OCI-LY3 (cell line): Measurements from ENCODE around the gene MAP3K6.

Experiments
- H2AFZ ChIP-seq: fragments of 200-600, 300-600 bp; shearing (Covaris generic); 2 replicates; pipeline ENCODE4 v1.6.0; 2014; ENCODE audit warnings: antibody characterized with exemption, low read depth, low read length
- H3K27ac ChIP-seq: fragments of 200-600, 300-600 bp; sonication (generic); 2 replicates; pipeline ENCODE4 v1.5.1; 2014; ENCODE audit warnings: mild to moderate bottlenecking, low read length, moderate library complexity, mixed read lengths
- H3K27me3 ChIP-seq: fragments of 200-600, 300-600 bp; sonication (generic); 2 replicates; pipeline ENCODE4 v1.6.1; 2014; ENCODE audit warnings: low read depth, low read length, mixed read lengths
- H3K36me3 ChIP-seq: fragments of 200-600, 300-600 bp; sonication (generic); replicated peaks from 2 replicates; pipeline ENCODE3; 2014; ENCODE audit warnings: low read depth, low read length, mixed read lengths
- H3K4me1 ChIP-seq: fragments of 300-600, 200-600 bp; sonication (generic); 2 replicates; pipeline ENCODE4 v1.6.1; 2014; ENCODE audit warnings: low read length, mixed read lengths
- H3K4me2 ChIP-seq: fragments of 200-600, 300-600 bp; sonication (generic); 2 replicates; pipeline ENCODE4 v1.6.1; 2014; ENCODE audit warnings: low read length, mixed read lengths
- H3K4me3 ChIP-seq: fragments of 300-600, 200-600 bp; sonication (generic); 2 replicates; pipeline ENCODE4 v1.5.1; 2014; ENCODE audit warnings: antibody characterized with exemption, mild to moderate bottlenecking, low read length, moderate library complexity
- H3K79me2 ChIP-seq: fragments of 300-600, 200-600 bp; shearing (Covaris generic); 2 replicates; pipeline ENCODE4 v1.6.1; 2014; ENCODE audit warnings: mild to moderate bottlenecking, low read length, mixed read lengths
- H3K9ac ChIP-seq: fragments of 300-600, 200-600 bp; shearing (Covaris generic); 2 replicates; pipeline ENCODE4 v1.6.0; 2014; ENCODE audit warnings: mild to moderate bottlenecking, low read length, moderate library complexity
- H3K9me3 ChIP-seq: fragments of 200-600, 300-600 bp; shearing (Covaris generic); 2 replicates; pipeline ENCODE4 v1.6.1; 2014; ENCODE audit warnings: low read length, mixed read lengths; ENCODE audit not compliant: insufficient read depth
- H4K20me1 ChIP-seq: fragments of 200-600, 300-600 bp; sonication (generic); 2 replicates; pipeline ENCODE4 v1.6.1; 2016; ENCODE audit warnings: low read length, mixed read lengths; ENCODE audit not compliant: insufficient read depth
- CTCF ChIP-seq: fragments of 200-600, 300-600 bp; sonication (generic); IDR thresholded peaks from 2 replicates; pipeline ENCODE4 v1.5.1; 2014; ENCODE audit warnings: antibody characterized with exemption, low read length, low read depth
- EZH2phosphoT487 ChIP-seq: fragments of 200-600 bp; shearing (Covaris generic); IDR thresholded peaks from 2 replicates; pipeline ENCODE4 v1.6.1; 2018; ENCODE audit warnings: antibody characterized with exemption, mixed run types, low read depth

The MAP3K6 gene

GRCh38 chr1:27364696-27365371 lies 1.9 kb downstream of the MAP3K6 start:
- TF ChIP-seq EZH2phosphoT487, result no peak
- peak overlapping the region; percentile 28; the same call in 1 of the 2 replicates for H3K9ac ChIP-seq
- no peak overlapping the region for H3K27ac ChIP-seq
- H3K4me3 ChIP-seq, result peak overlapping the region; percentile 96
- peaks cover 23% of the 10 kb centered on the region for H3K4me1 ChIP-seq
- peak overlapping the region; percentile 56; the same call in 1 of the 2 replicates for H2AFZ ChIP-seq
- no peaks in the 10 kb centered on the region for H3K9me3 ChIP-seq
- no peaks in the 10 kb centered on the region for H3K36me3 ChIP-seq
- peak overlapping the region; percentile 96 for H3K4me2 ChIP-seq
- no peaks in the 10 kb centered on the region for H4K20me1 ChIP-seq
- peaks cover 2% of the 10 kb centered on the region; the same call in 1 of the 2 replicates for H3K27me3 ChIP-seq
- H3K79me2 ChIP-seq, result no peaks in the 10 kb centered on the region

- no peak overlapping the region for H2AFZ ChIP-seq
- no peaks in the 10 kb centered on the region for H4K20me1 ChIP-seq
- no peaks in the 10 kb centered on the region for H3K36me3 ChIP-seq
- H3K27ac ChIP-seq, result no peak overlapping the region
- TF ChIP-seq CTCF, result no peak
- no peak for TF ChIP-seq EZH2phosphoT487
- H3K27me3 ChIP-seq, result peaks cover 6% of the 10 kb centered on the region; the same call in 1 of the 2 replicates
- H3K4me2 ChIP-seq, result no peak overlapping the region
- H3K4me3 ChIP-seq, result no peak overlapping the region
- H3K4me1 ChIP-seq, result peaks cover 18% of the 10 kb centered on the region
- no peak overlapping the region for H3K9ac ChIP-seq
- no peaks in the 10 kb centered on the region for H3K79me2 ChIP-seq
- H3K9me3 ChIP-seq, result no peaks in the 10 kb centered on the region
Measured at GRCh38 chr1:27363766-27364695, 2.7 kb downstream of the MAP3K6 start.

GRCh38 chr1:27361553-27361952 lies 5.2 kb downstream of the MAP3K6 start:
- Histone ChIP-seq H3K36me3 (no peaks in the 10 kb centered on the region), H3K27ac (no peak overlapping the region), H2AFZ (no peak overlapping the region), H3K27me3 (peaks cover 6% of the 10 kb centered on the region; the same call in 1 of the 2 replicates), H3K4me2 (no peak overlapping the region), H4K20me1 (no peaks in the 10 kb centered on the region), H3K79me2 (no peaks in the 10 kb centered on the region), H3K9me3 (no peaks in the 10 kb centered on the region), H3K9ac (no peak overlapping the region), H3K4me3 (no peak overlapping the region), H3K4me1 (peaks cover 24% of the 10 kb centered on the region)
- TF ChIP-seq EZH2phosphoT487 (no peak), CTCF (no peak)

GRCh38 chr1:27361044-27361402 lies 5.7 kb downstream of the MAP3K6 start:
- peak overlapping the region; percentile 91; the same call in 1 of the 2 replicates for H3K4me2 ChIP-seq
- no peaks in the 10 kb centered on the region for H3K9me3 ChIP-seq
- no peak overlapping the region for H3K9ac ChIP-seq
- H3K4me3 ChIP-seq, result no peak overlapping the region; the same call in 1 of the 2 replicates
- peaks cover 29% of the 10 kb centered on the region for H3K4me1 ChIP-seq
- no peak overlapping the region for H3K27ac ChIP-seq
- H4K20me1 ChIP-seq, result no peaks in the 10 kb centered on the region
- TF ChIP-seq EZH2phosphoT487 (no peak), CTCF (no peak)
- H3K79me2 ChIP-seq, result no peaks in the 10 kb centered on the region
- H2AFZ ChIP-seq, result no peak overlapping the region
- no peaks in the 10 kb centered on the region for H3K36me3 ChIP-seq
- peaks cover 6% of the 10 kb centered on the region; the same call in 1 of the 2 replicates for H3K27me3 ChIP-seq
